ENCODE measurements around the gene UAP1L1. TPM values are rescaled to one million over a fixed set of nuclear protein-coding genes. Genes with fewer than 3 reads are reported as not detected.

UAP1L1 gene
- total RNA-seq, 1 donor from 2014 or later = 0.31 TPM

Small RNA genes lying within 50 kb of the gene (small RNA-seq; reads per million reads assigned to genes)
- gene RF00153 = not detected

Other genes starting within 250 kb of the UAP1L1 start
- 0.94 TPM for gene AJM1, start 235.0 kb upstream of the UAP1L1 start, total RNA-seq
- gene PHPT1, start 228.1 kb upstream of the UAP1L1 start, total RNA-seq = 76.9 TPM
- 2.5 TPM for gene MAMDC4, start 225.2 kb upstream of the UAP1L1 start, total RNA-seq
- 96.2 TPM for gene EDF1, start 211.2 kb upstream of the UAP1L1 start, total RNA-seq
- gene TRAF2, start 191.0 kb upstream of the UAP1L1 start, total RNA-seq = 8.9 TPM
- 53.7 TPM for gene FBXW5, start 132.8 kb upstream of the UAP1L1 start, total RNA-seq
- not detected for gene C8G, start 132.3 kb upstream of the UAP1L1 start, total RNA-seq
- not detected for gene LCN12, start 125.2 kb upstream of the UAP1L1 start, total RNA-seq
- 52.1 TPM for gene PTGDS, start 100.0 kb upstream of the UAP1L1 start, total RNA-seq
- 0.16 TPM for gene LCNL1, start 94.5 kb upstream of the UAP1L1 start, total RNA-seq
- gene PAXX, start 85.1 kb upstream of the UAP1L1 start, total RNA-seq = 13.6 TPM
- gene CLIC3, start 80.9 kb upstream of the UAP1L1 start, total RNA-seq = 0.31 TPM
- gene ABCA2, start 49.3 kb upstream of the UAP1L1 start, total RNA-seq = 20.9 TPM
- gene FUT7, start 45.4 kb upstream of the UAP1L1 start, total RNA-seq = not detected
- 15.3 TPM for gene NPDC1, start 31.3 kb upstream of the UAP1L1 start, total RNA-seq
- gene ENTPD2, start 23.5 kb upstream of the UAP1L1 start, total RNA-seq = 0.16 TPM
- gene SAPCD2, start 7.0 kb upstream of the UAP1L1 start, total RNA-seq = 1.6 TPM
- gene MAN1B1, start 9.5 kb downstream of the UAP1L1 start, total RNA-seq = 38.5 TPM
- gene DPP7, start 37.2 kb downstream of the UAP1L1 start, total RNA-seq = 17.6 TPM
- gene GRIN1, start 61.6 kb downstream of the UAP1L1 start, total RNA-seq = 31.2 TPM
- gene LRRC26, start 92.5 kb downstream of the UAP1L1 start, total RNA-seq = 0.62 TPM
- gene TMEM210, start 94.5 kb downstream of the UAP1L1 start, total RNA-seq = not detected
- 19.3 TPM for gene ANAPC2, start 111.0 kb downstream of the UAP1L1 start, total RNA-seq
- 13.4 TPM for gene SSNA1, start 111.2 kb downstream of the UAP1L1 start, total RNA-seq
- gene TPRN, start 123.2 kb downstream of the UAP1L1 start, total RNA-seq = 4.7 TPM
- 42.9 TPM for gene TMEM203, start 128.1 kb downstream of the UAP1L1 start, total RNA-seq
- 2.8 TPM for gene NDOR1, start 128.2 kb downstream of the UAP1L1 start, total RNA-seq
- gene RNF208, start 144.7 kb downstream of the UAP1L1 start, total RNA-seq = 1.4 TPM
- gene CYSRT1, start 147.7 kb downstream of the UAP1L1 start, total RNA-seq = not detected
- gene RNF224, start 150.0 kb downstream of the UAP1L1 start, total RNA-seq = not detected
- gene SLC34A3, start 153.4 kb downstream of the UAP1L1 start, total RNA-seq = 0.16 TPM
- 68.9 TPM for gene TUBB4B, start 163.8 kb downstream of the UAP1L1 start, total RNA-seq
- not detected for gene STPG3, start 173.8 kb downstream of the UAP1L1 start, total RNA-seq
- 44.8 TPM for gene NELFB, start 177.8 kb downstream of the UAP1L1 start, total RNA-seq
- gene TOR4A, start 200.2 kb downstream of the UAP1L1 start, total RNA-seq = 0.31 TPM
- 3.6 TPM for gene NRARP, start 224.8 kb downstream of the UAP1L1 start, total RNA-seq

Measured in occipital lobe (tissue), 2 donors.